Nucleus accumbens (tissue), 56 donors: Measurements from ENCODE around the gene HAO2.
"Not testable (repeated sequence)": the region's sequence is repeated elsewhere in the genome, so short reads cannot be mapped to it uniquely, and the experiment has no call there.

Source experiments
- DNase-seq, 56 donors: peaks; one replicate each; lab custom pipeline; 2025; lab: John Stamatoyannopoulos, UW

HAO2 gene

GRCh38 chr1:119368554-119368953 is at the start of gene HAO2:
HAO2 (plus strand) TSS chr1:119368785; CDS start chr1:119381086, 12,301 bp downstream.
- no peak for DNase-seq

DNA sequence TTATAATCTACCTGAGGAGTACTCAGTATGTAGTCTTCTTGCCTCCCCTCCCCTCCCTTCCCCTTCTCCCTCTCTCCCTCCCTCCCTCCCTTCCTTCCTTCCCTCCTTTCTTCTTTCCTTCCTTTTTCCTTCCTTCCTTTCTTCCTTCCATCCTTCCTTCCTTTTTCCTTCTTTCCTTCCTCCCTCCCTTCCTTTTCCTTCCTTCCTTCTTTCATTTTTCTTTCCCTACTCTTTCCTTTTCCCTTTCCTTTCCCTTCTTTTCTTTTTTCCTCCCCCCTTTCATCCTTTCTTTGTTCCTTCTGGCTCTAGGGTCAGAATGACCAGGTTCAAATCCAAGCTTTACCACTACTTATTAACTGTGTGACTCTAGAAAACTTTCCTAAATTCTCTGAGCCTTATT is 48.5 kb upstream of the HAO2 start:
- no peak for DNase-seq

DNA sequence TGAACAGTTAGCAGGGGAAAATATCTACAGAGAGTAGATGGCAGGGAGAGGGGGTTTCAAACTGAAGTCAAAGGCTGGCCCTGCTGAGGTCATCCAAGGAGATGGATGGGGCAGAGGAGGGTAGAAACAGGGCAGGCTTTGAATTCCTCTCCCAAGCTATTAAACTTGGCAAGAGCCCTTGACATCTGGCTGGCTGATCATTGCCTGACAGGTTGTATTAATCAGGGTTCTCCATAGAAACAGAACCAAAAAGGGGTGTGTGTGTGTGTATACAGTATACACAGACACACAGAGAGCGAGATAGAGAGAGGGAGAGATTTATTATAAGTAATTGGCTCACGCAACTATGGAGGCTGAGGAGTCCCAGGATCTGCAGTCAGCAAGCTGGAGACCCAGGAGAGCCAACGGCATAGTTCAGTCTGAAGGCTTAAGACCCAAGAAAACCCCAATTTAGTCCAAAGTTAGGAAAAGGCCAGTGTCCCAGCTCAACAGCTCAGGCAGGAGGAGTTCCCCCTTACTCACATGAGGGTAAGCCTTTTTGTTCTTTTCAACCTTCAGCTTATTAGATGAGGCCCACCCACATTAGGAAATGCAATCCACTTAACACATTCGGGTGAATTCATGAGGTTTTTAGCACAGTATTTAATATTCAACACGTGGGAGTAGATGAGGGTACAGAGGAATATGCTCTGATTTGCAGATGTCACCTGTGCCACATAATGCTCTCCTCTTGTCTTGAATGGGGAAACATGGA is 46.7 kb upstream of the HAO2 start:
- no peak for DNase-seq

DNA sequence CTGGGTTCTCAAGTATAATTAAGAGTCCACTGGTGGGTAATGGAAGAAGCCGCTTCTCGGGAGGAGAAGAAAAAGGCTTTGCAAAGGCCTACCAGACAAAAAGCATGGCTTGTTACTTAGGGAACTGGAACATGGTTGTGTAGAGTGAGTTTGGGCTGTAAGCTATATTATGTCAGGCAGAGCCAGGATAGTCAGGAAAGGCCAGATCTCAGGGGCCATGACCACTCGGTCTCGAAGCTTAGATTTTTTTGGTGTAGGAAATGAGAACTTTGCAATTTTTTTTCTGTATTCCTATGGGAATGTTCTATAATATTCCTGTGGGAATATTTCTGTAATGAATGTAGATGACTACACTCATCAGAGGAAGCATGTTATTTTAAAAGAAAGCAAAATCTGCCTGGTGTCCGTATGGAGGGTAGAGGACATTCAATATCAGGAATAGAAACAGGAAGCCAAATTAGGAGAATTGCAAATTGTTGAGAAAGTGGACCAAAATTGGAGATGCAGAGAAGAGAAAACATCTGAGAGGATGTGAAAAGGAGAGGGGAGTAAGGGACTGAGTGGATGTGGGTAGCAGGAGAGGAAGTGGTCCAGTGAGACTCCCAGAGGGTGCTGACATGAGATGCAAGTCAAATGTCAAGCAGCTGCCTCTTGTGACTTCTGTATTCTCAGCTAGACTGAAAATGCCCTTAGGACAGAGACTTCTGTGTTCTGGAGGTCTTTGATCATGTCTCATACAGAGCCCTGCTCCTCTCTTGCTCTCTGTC is 45.2 kb upstream of the HAO2 start:
- DNase-seq, result no peak

DNA sequence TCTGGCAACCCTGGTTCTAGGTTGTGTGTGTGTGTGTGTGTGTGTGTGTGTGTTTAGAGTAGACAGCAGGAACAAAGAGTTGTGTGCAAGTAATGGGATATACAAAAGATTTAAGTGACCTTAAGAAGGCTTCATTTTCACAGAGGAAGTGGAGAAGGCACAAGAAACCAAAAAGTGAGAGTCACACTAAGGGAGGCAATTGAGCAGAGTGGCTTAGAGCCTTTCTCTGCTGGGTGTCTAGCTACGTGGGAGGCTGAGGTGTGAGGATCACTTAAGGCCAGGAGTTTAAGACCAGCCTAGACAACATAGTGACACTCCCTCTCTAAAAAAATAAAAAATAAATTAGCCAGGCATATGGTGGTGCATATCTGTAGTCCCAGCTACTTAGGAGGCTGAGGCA is 44.4 kb upstream of the HAO2 start:
- no peak for DNase-seq

DNA sequence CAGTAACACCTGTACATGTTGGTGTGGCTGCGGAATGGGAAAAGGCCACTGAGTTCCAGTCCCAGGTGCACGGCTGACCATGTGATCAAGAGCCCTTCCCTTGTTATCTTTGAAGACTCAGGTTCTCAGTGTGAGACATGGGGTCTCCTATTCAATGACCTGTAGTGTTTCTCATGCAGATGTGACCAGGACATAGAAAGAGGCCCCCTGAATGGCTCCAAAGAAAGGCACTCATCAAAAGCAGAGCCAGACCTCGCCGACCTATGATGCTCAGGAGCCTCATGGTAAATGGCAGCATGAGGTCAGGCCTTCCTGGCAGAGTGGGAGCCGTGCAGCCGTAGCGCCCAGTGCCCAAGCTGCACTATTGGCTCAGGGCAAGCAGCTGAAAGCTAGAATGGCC is 42.3 kb upstream of the HAO2 start:
- no peak for DNase-seq

GRCh38 chr1:119327094-119327449 is 41.5 kb upstream of the HAO2 start:
- DNase-seq, result peak in 14 of 56 donors; percentile 3 to 57 (median 23)

DNA sequence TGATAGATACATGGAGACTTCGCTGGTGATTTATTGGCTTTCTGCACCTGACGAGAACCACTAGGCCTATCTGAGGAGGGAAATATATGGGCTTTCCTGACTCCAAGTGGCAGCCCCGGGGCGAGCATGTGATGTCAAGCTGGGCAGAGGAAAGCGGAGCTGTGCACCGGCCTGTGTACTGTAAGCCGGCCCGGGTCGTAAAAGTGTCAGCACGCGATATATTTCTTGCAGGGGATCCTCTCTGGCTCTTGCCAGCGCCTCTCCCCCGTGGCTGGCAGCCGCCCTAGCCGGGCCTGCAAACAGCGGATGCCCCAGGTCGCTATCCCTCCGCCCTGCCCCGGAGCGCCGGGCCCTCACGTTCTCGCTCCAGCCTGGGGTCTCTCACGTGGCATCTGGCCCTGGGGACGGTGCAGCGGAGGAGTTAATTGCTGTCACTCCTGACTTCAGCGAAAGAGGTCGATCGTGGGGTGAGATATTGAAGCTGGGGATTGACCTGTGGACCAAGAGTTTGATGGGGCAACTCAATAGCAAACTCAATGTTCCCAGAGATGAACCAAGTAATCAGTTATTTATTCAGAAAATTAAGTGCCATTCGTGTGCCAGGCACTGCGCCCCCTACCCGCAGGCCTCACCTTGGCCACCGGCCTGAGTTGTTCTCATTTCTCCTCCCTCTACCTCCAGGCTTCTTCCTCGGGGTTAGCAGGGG is 41.0 kb upstream of the HAO2 start:
- peak in 26 of 56 donors; percentile 1 to 57 (median 16) for DNase-seq

DNA sequence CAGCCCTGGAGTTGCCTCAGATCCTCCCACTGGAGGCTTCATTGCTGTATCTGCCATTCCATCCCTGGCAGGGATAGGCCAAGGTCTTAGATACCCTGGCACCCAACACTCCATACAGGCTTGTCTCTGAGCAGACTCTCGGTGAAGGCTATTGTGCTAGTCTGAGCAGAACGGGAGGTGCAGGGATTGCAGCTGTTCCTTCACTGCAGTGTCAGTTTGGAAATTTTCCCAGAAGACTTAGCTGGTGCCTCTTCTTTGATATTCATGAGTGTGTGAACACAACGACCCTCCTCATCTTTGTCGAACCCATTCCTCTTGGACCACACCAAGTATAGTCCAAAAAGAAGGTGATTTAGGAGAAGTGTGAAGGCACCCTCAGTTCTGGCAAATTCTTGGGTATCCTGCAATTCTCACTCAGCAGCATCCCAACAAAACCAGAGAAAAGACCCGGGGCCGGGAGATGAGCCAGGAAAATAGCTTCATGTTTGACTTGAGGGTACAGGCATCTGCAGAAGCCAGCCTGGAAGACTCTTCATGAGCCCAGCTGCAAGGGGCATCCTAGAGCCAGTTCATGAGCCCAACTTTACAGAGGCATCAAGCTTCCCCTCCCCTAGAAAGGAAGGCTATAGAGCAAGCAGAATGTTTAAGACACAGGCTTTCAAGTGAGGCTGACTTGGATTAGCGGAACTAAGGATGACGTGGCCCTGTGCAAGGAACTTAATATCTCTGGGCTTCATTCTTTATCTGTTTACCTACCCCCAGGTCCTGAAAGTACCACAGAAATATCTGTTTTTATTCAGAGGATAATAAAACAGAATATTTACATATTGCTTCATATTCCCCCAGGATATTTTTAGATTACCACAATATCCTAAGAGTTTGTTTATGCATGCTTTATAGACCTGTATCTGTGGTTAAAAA is 38.8 kb upstream of the HAO2 start:
- DNase-seq, result no peak

GRCh38 chr1:119330466-119331189 is 38.0 kb upstream of the HAO2 start:
- no peak for DNase-seq

GRCh38 chr1:119331190-119331515 is 37.4 kb upstream of the HAO2 start:
- DNase-seq, result no peak

- DNase-seq, result no peak
Observed at GRCh38 chr1:119331915-119332314, 36.7 kb upstream of the HAO2 start.

DNA sequence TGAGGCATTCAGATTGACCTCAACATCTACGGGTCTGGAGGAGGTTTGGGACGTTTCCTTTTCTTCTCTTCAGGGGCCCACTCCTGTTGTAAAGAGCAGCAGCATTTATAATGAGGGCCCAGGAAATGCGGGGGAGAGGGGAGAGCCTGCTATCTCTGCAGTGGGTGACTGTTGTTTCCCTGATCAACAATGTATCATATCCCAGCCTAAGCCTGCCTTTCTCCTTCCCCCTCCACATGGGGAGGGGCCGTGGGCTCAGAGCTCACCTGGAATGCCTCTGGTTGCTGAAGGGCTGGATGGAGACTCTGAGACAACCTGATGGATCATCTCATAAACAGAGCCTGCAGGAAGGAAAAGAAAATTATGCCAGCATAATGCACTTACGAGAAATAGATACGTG is 36.0 kb upstream of the HAO2 start:
- no peak for DNase-seq

DNA sequence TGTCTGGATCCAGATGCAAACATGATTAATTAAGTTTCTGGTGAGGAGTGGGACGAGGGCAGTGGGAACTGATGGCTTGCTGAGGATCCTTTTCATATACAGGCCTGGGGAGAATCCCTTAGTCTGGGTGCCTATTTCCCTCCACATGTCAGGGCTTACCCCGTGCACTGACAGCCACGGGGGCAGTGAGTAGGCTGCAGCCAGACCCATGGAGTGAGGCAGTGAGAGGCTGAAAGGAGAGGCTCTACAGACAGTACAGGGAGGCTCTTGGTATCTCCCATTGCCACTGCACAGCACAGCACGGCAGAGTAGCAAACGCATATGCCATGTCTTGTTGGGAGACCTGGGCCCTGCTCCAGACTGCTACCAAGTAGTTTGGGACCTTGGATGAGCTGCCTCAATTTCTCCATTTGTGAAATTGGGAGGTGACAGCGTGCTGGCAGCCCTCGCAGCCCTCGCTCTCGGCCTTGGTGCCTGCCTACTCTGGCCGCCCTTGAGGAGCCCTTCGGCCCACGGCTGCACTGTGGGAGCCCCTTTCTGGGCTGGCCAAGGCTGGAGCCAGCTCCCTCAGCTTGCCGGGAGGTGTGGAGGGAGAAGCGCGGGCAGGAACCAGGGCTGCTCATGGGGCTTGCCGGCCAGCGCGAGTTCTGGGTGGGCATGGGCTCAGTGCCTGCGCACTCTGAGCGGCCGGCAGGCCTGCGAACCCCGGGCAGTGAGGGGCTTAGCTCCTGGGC is 35.3 kb upstream of the HAO2 start:
- DNase-seq, result no peak

DNA sequence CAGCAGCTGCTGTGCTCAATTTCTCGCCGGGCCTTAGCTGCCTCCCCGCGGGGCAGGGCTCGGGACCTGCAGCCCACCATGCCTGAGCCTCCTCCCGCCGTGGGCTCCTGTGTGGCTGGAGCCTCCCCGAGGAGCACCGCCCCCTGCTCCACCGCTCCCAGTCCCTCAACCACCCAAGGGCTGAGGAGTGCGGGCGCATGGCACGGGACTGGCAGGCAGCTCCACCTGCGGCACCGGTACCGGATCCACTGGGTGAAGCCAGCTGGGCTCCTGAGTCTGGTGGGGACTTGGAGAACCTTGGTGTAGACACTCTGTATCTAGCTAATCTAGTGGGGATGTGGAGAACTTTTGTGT is 34.7 kb upstream of the HAO2 start:
- not testable (repeated sequence) for DNase-seq

GRCh38 chr1:119336848-119337247 is 31.7 kb upstream of the HAO2 start:
- no peak for DNase-seq

DNA sequence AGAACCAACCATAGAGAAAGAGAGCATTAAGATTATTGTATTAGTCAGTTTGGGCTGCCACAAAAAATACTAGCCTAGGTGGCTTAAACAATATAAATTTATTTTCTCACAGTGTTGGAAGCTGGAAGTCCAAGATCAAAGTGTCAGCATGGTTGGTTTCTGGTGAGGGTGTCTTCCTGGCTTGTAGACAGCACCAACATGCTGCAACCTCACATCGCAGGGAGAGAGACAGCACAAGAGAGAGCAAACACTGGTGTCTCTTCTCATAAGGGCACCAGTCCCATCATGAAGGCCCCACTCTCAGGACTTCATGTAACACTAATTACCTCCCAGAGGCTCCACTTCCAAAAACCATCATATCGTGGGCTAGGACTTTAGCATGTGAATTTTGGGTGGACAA is 30.6 kb upstream of the HAO2 start:
- DNase-seq, result no peak

- no peak for DNase-seq
Observed at GRCh38 chr1:119338757-119339156, 29.8 kb upstream of the HAO2 start.

DNA sequence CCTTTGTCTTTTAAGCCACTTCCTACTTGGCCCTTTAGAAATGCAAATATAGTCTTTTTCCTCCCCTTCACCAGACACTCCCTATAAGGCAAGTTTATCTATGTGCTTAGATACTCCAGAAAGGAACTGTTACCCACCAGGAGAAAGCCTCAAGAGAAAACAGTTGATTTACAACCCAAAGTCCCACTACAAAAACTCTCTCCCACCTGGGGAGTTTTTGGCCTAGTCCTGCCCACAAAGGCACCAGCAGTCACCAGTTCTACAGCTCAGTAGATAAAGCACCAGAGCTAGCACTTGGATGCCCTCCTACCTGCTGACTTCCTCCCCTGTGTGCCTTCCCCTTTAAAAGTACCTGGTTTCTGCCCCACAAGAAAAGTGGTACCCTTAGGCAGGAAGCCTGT is 27.7 kb upstream of the HAO2 start:
- DNase-seq, result no peak
